ENCODE data around the gene SMNDC1.
"Not testable (repeated sequence)": the region's sequence is repeated elsewhere in the genome, so short reads cannot be mapped to it uniquely, and the experiment has no call there.

Gene SMNDC1

DNA sequence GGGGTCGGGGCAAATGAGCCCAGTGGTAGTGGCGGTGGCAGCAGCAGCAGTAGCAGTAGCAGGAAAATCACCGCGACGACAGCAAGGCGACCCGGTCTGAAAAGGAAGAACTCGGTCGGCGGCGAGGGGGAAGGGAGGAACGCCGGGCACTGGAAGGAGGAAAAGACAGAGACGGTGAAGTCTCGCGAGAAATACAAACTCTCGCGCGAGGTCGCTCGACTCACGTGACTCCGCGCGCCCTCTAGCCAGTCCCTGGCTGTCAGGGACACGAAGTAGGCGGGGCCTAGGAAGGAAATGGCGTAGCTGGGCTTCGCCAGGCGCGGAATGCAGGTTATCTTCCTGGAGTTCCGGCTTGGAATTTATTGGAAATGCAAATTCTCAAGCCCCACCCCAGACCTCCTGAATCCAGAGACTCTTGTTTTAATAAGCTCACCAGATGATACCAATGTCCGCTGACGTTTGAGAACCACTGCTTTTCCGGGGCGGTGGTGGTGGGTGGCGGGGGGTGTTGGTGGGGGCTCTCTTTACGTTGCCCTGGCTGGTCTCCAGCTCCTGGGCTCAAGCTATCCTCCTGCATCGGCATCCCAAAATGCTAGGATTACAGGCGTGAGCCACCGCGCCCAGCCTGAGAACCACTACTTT, at the start of gene SMNDC1:
TSS of gene SMNDC1 (minus strand) at position 141 of the 642 bp plus-strand sequence. CDS start 1,333 bp downstream, outside the sequence.
- peak; percentile 98 for DNase-seq

- DNase-seq, result peak; percentile 88
Measured at GRCh38 chr10:110354322-110354766, 49.6 kb upstream of the SMNDC1 start.

- peak; percentile 64 for DNase-seq
Measured at GRCh38 chr10:110353244-110354119, 48.8 kb upstream of the SMNDC1 start.

GRCh38 chr10:110352930-110353243, 48.2 kb upstream of the SMNDC1 start:
- no peak for DNase-seq

- no peak for DNase-seq
Measured at GRCh38 chr10:110350812-110351211, 46.1 kb upstream of the SMNDC1 start.

DNA sequence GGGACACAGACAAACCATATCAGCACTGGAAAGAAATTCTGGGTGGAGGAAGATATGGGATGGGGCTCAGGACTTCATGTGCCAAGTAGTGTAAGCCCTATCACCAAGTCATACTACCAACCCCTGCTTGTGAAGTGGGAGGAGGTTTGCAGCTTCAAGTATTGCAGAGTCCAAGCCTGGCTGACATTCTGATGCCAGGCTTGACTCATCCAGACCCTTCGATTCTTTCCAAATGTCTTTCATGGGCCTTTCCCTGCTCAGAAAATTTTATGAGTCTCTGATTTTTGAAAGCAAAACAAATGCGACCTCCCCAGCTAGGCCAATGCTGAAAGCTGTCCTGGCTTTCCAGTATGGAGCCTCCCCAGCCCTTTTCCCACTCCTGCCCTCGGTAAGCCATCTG, 45.1 kb upstream of the SMNDC1 start:
- DNase-seq, result no peak

GRCh38 chr10:110349386-110349785, 44.7 kb upstream of the SMNDC1 start:
- DNase-seq, result no peak

DNA sequence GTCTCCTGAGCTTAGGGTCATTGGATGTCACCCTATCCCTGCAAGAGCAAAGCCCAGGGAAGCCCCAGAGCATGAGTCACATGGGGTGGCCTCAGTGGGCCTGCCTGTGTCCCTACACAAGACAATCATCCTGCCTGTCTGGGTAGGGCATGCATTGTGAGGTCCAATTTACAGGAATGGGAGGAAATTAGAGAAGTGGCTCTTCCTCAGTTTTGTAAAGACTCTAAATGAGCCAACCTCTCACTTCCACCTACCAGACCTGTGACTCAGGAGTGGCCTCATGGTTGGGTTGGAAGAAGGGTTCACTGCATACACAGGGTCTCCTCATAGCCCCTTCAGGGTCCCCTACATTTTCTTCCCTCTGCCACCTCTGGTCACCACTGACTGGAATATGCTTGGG, 43.6 kb upstream of the SMNDC1 start:
- DNase-seq, result no peak

GRCh38 chr10:110346914-110347313, 42.2 kb upstream of the SMNDC1 start:
- DNase-seq, result no peak

- DNase-seq, result no peak
Measured at GRCh38 chr10:110345286-110345685, 40.6 kb upstream of the SMNDC1 start.

DNA sequence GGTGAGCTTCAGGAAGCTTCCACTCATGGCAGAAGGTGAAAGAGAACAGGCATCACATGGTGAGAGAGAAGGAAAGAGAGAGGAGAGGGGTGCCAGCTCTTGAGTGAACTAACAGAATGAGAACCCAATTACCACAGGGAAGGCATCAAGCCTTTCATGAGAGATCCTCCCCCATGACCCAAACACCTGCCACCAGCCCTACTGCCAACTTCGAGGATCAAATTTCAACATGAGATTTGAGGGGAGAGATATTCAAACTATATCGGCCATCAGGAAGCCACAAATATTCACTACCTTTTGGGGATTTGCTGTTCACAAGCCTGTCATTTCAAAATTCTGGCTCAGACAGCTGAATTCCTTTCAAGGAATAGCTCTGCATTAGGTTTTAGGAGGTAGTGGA, 39.9 kb upstream of the SMNDC1 start:
- no peak for DNase-seq

- no peak for DNase-seq
Measured at GRCh38 chr10:110343947-110344346, 39.2 kb upstream of the SMNDC1 start.

DNA sequence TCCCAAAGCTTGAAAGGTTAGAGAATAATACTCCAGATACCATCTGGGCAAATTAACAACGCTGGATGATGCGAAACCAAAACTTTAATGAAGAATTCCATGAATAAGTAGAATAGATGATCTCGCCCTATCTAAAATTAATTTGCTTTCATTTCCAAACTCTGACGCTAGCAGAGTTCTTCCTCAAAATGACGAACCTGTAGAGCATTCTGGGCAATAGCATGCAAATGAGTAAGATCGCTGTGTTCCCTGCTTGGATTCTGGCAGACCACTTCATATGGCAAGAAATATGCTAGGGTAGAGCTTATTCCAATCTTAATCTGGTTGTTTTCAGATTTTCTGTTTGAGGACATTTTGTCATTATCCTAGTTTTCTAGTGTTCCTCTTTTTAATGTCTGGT, 36.1 kb upstream of the SMNDC1 start:
- DNase-seq, result no peak

GRCh38 chr10:110340122-110340521, 35.4 kb upstream of the SMNDC1 start:
- DNase-seq, result no peak

GRCh38 chr10:110337906-110338305, 33.2 kb upstream of the SMNDC1 start:
- DNase-seq, result no peak

GRCh38 chr10:110337401-110337800, 32.7 kb upstream of the SMNDC1 start:
- no peak for DNase-seq

GRCh38 chr10:110336111-110336721, 31.5 kb upstream of the SMNDC1 start:
- DNase-seq, result no peak

GRCh38 chr10:110335314-110336064, 30.8 kb upstream of the SMNDC1 start:
- DNase-seq, result peak; percentile 39

DNA sequence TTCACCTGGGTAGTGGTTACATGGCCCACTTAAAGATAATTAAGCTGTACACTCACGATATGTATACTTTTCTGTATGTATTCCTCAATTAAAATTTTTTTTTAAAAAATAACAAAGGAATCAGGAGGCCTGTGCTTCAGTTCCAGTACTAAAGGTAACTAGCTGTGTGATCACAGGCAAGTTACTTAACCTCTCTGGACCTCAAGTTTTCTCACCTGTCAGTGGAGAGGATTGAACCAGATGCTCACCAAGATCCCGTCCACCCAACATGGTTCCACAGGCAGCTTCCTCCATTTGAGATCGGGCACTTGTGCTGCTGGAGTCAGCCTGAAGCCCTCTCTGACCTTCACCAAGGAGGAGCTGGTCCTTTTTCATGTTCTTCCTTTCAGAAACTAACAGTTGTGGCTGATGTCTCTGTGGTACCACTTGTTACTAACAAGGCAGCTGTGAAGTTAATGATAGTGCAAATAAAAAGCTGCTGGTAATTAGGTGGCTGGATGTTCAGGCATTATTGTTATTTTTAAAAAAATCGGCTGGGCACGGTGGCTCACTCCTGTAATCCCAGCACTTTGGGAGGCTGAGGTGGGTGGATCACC, 29.4 kb upstream of the SMNDC1 start:
- DNase-seq, result no peak

- DNase-seq, result not testable (repeated sequence)
Measured at GRCh38 chr10:110331226-110331795, 26.6 kb upstream of the SMNDC1 start.

DNA sequence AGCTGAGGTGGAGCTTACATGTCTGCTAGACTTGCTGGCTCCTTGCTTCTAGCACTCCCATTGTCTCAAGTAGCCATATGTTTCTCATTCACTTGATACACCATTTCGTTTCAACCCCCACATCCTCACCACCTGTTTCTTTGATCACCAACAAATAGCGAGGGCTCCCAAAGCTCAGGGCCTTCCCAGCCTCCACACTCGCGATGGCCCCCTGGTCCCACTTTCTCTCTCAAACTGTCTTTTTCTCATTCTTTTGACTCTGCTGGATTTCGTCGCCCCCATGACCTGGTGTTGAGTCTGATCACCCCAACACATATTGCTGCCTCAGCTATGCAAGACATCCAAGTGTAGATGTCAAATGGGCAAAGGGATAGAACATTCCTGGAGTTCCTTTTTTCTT, 26.0 kb upstream of the SMNDC1 start:
- DNase-seq, result no peak

DNA sequence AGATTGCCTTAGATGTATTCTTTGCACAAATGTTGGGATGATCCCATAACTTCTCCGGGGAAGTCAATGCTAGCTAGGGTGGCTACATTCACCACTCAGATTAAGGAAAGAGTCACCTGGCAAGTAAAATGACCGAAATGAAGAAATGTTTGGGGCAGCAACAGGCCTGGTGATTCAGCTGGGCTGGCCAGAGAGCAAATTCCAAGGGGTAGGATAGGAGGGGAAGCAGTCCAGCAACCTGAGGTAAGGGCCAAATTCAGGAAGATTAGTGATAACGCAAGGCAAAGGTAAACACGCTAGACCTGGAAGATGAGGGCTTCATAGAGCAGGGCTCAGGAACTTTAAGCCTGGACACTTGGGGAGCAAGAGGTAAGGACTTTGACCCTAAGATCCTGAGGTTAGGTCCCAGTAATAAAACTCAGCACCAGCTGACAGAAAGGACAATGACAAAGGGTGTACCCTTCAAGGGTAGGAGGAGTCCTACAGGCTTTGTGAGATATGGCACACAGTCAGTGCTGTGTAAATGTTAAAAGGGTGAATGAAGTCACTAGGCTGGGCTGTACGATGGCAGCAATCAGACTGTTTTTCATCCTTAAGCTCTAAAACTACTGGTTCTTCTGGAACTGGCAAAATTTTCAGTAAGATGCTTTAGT, 22.7 kb upstream of the SMNDC1 start:
- no peak for DNase-seq

Measured in activated CD4-positive, alpha-beta T cell treated with anti-CD3 and anti-CD28 coated beads, Interleukin-2, Interleukin-6, amounts not matched to agents 100 ng/mL and 50 ng/mL, durations not matched to agents 16 hours and 8 hours (primary cell).